Measurements from ENCODE around the gene RELA.

RELA gene

GRCh38 chr11:65609229-65609628, 53.5 kb downstream of the RELA start:
- TF ChIP-seq, protein P1, sequence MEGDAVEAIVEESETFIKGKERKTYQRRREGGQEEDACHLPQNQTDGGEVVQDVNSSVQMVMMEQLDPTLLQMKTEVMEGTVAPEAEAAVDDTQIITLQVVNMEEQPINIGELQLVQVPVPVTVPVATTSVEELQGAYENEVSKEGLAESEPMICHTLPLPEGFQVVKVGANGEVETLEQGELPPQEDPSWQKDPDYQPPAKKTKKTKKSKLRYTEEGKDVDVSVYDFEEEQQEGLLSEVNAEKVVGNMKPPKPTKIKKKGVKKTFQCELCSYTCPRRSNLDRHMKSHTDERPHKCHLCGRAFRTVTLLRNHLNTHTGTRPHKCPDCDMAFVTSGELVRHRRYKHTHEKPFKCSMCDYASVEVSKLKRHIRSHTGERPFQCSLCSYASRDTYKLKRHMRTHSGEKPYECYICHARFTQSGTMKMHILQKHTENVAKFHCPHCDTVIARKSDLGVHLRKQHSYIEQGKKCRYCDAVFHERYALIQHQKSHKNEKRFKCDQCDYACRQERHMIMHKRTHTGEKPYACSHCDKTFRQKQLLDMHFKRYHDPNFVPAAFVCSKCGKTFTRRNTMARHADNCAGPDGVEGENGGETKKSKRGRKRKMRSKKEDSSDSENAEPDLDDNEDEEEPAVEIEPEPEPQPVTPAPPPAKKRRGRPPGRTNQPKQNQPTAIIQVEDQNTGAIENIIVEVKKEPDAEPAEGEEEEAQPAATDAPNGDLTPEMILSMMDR (IDR thresholded peaks at IDR 0.05; ENCODE audit: low read depth, low read length), result no peak
- DNase-seq (ENCODE audit: low read depth, low spot score), result peak; percentile 17
- in situ Hi-C loops (cut with HindIII; ENCODE audit: low sequenced_read_pairs), result no loop called here

GRCh38 chr11:65607614-65608426, 54.9 kb downstream of the RELA start:
- H3K4me3 ChIP-seq (ENCODE audit: low read depth, low read length), result no peak overlapping the region
- TF ChIP-seq, protein P1 (IDR thresholded peaks at IDR 0.05; ENCODE audit: low read depth, low read length), result no peak
- in situ Hi-C loops (cut with HindIII; ENCODE audit: low sequenced_read_pairs), result no loop called here
- no peak for DNase-seq (ENCODE audit: low read depth, low spot score)

More at GRCh38 chr11:65609229-65609628, 53.5 kb downstream of the RELA start:
- H3K4me3 ChIP-seq (ENCODE audit: low read depth, low read length), result no peak overlapping the region

DNA sequence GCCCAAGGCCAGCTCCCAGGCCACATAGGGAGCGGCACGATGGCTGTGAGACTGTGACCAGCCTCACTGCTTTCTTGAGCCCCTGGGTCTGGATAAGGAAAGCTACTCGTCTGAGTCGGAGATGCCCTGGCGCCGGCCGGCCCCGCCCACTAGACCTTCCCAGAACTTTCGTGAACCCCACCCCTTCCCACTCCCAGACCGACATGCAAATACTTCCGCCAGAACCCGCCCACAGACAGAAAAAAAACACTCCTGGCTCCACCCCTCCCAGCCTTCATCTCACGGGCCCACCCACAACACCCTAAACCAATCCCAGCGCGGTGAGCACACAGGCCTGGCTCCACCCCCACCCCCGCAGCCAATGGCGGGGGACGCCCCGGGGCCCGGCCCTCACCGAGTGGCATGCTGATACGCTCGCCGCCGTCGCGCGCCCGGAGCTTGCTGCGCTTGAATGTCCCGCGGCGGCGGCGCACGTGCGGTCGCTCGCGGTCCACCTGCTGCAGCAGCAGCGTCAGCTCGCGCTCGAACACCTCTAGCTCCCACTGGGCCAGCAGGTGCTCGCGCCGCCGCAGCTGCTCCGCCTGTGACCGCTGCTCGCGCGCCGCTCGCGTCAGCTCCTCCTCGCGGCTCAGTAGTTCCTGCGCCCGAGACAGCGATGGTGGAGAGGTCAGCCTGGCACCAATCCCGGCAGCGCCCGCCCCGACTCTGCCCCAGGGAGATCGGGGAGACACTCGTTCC, 55.7 kb downstream of the RELA start:
- TF ChIP-seq, protein P1 (IDR thresholded peaks at IDR 0.05; ENCODE audit: low read depth, low read length), result no peak
- H3K4me3 ChIP-seq (ENCODE audit: low read depth, low read length), result no peak overlapping the region
- in situ Hi-C loops (cut with HindIII; ENCODE audit: low sequenced_read_pairs), result no loop called here
- peak; percentile 97 for DNase-seq (ENCODE audit: low read depth, low spot score)

DNA sequence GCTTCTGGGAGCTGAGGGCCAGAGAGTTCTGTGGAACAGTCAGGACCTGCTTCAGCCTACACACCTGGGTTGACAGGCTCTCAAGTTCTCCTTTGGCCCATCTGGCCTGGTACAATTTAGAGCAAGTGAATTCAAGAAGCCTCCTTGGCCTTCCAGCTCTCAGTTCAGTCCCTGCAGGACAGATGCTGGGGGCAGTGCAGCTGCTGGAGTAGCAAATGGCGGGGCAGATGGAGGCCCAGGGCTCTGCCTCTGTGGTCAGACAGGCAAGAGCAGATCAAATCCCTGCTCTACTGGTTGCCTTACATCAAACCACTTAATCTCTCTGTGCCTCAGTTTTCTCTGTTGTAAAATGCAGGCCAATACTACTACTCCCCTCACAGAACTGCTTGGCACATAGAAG, 58.5 kb downstream of the RELA start:
- TF ChIP-seq, protein P1 (IDR thresholded peaks at IDR 0.05; ENCODE audit: low read depth, low read length), result no peak
- H3K4me3 ChIP-seq (ENCODE audit: low read depth, low read length), result no peak overlapping the region
- in situ Hi-C loops (cut with HindIII; ENCODE audit: low sequenced_read_pairs), result no loop called here
- DNase-seq (ENCODE audit: low read depth, low spot score), result no peak
